GM19324 (cell line): ENCODE measurements around the gene SOX6.
"Not testable (repeated sequence)": the region's sequence is repeated elsewhere in the genome, so short reads cannot be mapped to it uniquely, and the experiment has no call there.

ENCODE experiments used
- ATAC-seq: cut with Tn5 transposase; IDR thresholded peaks from one replicate; pipeline ENCODE4 v1.9.1; 2021; ENCODE audit warnings: mild to moderate bottlenecking, moderate library complexity; ENCODE audit not compliant: unreplicated experiment, low FRiP score

Gene SOX6

DNA sequence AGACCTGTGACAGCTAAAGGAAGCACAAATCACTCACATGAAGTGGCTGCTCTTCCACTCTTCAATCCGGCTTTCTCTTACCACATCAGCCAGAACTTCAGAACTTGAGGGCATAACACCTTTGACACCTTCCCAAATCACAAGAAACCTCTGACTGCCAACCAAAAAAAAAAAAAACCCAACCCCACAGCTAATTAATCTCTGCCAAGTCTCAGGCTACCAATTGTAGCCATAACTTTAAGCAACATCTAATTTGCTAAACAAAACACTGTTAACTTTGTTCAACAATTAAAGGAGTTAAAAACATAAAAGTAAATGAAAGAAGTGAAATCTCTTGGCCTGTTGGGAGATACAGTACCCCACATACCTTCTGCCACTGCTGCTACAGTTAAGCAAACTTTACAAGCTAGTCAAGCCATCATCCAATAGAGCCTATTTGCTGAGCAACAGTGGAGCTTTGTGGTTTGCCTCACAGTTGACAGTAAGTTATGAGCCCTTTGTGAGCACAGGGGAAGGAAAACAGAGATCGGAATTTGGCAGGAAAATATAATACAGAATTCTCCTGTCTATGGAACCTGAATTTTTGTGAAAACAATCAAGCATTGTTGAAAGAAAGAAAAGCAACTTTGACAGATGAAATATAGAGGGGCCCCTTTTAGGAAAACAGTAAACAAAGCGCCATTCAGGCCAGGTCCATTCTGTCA lies at the start of gene SOX6:
TSS of gene SOX6 (minus strand) at position 490 of the 704 bp plus-strand sequence. CDS start 15,298 bp downstream, outside the sequence.
- ATAC-seq: no peak

DNA sequence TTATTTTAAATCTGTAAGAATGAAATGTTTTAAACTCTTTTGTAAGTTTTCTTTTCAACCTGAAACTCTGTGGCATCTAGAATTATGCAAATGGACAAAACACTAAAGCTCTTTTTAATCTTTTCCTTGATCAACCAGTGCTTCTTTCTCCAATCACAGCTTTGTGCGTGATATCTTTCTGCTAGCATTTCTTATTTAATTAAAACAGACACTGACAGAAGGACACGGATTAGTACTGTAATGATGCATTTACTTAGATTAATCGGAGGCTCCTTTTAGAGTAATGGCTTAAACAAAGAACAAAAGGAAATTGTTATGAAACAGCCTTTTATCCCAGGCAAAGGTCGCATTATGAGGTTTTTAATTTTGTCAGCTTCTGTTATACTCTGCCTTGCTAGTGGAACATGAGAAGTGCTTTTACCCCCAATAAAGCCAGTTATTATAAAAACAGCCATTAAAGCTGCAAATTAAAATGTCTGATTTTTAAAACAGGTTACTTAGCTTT lies 48.5 kb upstream of the SOX6 start:
- ATAC-seq: no peak

DNA sequence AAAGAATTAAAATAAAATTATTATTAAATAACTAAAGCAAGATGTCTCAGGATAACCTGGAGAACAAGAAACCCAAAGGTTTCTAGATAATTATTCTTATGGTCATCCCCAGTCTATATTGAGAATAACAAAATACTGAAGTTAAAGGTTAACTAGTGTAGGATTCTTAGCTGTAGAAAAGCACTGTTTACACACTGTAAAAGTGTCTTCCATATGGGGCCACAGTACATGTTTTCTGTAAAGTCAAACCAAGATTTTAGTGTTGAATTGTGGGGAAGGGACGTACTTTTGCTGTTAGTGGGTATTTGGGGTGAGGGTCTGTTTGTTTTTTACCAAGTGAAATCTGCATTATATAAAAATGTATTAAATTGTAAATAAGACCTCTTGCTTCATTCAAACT lies 47.5 kb upstream of the SOX6 start:
- no peak for ATAC-seq

DNA sequence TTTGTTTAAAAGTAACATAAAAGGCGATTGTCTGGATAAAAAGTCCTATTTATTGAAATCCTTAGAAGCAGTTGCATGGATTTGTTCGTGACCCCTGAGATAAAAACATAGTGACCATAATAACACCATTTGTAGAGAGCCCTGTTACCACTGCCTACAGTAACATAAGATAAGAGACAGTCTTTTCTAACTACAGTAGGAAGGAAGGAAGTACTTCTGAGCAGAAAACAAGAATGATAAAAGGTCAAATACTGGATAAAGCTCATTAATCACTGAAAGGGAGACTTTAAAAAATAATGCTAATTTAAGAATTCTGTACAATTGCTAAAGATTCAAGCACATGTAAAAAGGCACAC lies 47.1 kb upstream of the SOX6 start:
- ATAC-seq: no peak

DNA sequence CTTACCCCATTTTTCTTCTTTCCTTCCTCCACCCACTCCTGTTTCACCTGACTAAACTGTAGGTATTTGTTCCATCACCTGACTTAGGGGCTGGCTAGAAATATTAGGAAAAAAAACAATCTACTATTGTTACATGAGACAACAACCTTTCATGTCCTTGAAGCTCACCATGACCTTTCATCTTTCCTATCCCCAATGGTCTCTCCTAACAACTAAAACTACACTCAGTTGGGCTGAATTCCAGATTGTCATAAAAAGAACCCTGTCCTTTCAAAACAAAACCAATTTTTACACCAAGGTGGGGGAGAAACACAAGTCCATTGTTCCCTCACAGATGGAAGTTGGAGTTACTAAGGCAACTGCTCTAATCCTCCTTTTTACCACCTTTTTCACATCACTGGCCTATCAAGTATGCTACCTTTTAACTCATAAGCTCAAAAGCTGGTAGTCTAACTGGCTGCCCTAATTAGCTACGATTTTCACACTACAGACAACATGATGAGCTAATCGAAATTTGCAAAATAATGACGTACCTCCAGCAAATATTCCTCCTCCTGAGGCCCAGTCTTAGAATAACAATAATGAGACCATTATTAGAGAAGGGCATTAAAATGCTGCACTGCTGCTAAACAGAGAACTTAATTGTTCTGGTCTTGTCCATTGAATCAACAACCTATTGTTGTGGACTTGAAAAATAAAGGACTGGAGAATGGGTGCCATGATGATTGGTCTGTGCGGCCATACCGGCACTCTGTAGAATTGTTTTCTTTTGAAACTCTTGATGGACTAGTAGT lies 46.5 kb upstream of the SOX6 start:
- no peak for ATAC-seq

DNA sequence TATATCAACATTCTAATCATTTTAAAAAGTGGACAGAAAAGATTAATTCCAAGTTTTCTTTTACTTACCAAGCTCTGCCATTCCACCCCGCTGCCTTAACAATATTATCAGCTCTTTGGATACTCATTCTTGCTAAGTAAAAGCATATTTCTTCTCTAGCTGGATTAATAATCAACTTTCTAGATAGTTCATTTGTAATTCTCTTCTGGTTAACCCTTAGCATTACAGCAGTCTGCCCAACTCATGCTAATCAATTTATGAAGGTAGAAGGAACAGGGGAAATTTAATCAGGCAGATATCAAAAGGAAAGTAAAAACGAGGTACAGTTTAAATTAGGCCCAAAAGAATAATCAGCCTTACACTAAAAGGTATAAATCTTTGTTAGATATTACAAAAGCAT lies 41.0 kb upstream of the SOX6 start:
- no peak for ATAC-seq

DNA sequence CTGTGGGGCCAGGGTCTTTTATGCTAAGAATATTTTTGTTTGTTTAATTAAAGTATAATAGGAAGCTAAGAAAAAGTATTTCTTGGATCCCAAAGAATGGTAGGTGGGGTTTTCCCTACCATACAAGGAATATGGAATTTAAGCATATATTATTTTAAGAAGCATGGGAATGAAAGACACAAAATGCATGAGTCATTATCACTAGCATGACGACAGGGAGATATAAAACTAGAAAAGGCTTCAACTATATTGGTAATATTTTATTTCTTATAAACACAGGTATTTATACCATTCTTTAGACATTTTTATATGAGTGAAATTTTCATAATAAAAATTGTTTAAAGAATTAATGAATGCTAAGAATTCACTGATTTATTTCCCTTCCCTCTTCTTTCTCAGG lies 39.3 kb upstream of the SOX6 start:
- no peak for ATAC-seq

DNA sequence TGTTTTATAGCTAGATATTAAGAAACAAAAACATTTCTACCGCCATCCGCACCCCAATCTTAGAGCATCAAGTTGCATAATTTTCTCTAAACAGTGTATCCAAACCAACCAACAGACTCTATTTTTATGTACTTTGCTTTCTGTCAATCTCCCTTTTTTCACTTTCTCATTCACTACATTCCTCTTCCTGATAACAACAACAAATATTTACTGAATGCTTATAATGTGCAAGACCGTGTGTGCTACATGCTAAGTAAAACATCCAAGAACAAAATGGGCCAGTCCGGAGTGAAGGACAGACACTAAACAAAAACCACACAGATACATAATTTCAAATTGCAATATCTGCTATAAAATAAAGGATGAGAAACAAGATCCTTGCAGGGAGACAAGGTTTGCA lies 38.6 kb upstream of the SOX6 start:
- no peak for ATAC-seq

DNA sequence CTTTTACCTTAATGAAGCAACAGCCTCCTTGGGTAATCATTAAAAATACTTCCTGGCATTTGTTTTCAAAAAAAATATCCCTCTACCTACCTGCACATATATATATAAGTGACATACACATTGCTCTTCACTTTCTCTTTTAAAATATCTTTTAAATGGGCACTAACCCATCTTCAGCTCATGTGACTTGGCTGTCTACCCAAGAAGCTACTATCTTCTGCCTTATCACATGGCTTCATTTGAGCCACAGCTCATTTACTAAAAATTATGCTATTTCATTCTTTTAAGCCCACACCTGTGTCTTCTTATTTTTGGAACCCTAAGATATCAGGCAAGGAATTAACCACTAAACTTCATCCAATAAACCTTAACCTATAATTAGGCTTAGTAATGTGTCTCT lies 37.0 kb upstream of the SOX6 start:
- no peak for ATAC-seq

DNA sequence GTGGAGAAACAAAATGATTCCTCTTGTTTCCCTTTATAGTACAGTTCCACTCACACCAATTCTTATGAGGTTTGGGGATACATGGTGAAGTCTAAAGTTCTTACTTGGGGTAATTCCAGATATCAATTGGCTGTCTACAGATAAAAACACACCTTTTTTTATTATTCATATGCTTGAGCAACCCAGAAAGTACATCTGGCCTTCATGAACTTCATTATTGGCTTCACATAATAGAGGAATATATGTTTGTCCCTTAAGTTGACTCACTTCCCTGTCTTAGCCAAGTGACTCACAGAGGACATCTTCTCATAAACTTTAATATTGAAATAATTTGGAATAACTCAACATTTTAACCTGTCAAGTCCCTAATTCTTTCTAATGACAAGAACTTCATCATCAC lies 36.3 kb upstream of the SOX6 start:
- no peak for ATAC-seq

DNA sequence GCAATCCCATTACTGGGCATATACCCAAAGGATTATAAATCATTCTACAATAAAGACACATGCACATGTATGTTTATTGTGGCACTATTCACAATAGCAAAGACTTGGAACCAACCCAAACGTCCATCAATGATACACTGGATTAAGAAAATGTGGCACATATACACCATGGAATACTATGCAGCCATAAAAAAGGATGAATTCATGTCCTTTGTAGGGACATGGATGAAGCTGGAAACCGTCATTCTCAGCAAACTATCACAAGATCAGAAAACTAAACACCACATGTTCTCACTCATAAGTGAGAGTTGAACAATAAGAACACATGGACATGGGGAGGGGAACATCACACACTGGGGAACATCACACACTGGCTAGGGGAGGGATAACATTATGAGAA lies 34.5 kb upstream of the SOX6 start:
- ATAC-seq: not testable (repeated sequence)

DNA sequence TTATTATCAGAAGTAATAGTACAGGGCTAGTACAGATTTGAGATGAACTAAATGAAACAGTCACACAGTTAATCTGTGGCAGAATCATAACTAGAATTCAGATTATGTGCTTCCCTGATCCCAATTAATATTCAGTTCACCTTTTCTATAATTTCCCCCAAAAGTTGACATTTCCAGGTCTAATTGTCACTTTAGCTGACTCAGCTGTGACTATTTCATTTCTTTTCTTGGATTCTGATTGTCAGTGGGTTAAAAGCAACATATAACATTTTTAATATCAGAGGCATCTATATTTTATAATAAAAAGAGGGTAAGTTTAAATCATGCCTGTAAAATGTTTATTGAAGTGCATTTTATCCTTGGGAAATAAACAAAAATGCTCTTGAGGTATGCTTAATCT lies 28.8 kb upstream of the SOX6 start:
- ATAC-seq: no peak

DNA sequence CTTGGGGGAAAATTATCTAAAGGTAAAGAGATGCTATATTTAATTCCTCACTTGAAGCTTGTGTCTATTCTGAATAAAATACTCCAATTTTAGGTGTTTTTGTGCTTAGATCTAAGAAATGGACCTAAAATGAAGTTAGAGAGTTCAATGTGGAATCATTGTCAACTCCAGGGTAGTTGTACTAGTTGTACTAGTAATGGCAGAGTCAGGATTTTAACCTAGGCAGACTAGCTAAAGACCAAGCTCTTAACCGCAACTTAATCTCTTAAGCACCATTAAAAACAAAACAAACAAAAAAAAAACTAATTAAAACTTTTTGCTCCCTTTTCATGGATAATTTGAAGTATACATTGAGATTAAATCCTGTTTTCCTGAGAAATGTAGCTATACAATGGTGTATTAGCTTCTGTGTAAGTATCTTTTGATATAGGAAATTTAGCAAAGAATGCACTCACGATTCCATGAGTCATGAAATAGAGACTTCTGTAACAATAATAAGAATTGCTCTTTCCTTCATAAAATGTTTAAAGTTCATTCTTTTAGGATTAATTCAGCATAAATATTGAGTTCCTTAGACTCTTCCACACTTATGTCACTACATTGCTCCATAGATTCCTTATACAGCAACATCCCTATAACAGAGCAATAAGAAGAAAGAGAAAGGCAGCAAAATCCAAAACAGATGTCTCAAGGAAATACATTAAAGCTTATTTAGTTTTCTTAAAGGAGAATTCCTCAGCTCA lies 26.5 kb upstream of the SOX6 start:
- no peak for ATAC-seq

DNA sequence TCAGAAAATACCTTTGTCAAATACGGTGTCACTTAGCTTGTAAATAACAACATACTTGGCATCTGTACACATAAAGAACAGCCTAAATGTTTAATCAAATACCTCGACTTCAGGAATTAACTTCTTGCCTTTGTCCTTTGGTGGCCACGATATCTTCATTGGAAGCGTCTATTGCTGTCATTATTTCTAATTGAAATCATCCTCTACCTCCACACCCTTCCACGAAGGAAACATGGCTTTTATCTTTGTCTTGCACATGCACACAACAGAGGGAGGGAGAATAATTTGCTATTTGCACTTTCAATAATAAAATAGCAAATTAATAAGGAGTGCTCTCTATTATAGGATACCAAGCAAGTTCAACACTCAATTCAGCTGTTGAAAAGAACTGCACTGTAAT lies 25.8 kb upstream of the SOX6 start:
- no peak for ATAC-seq

DNA sequence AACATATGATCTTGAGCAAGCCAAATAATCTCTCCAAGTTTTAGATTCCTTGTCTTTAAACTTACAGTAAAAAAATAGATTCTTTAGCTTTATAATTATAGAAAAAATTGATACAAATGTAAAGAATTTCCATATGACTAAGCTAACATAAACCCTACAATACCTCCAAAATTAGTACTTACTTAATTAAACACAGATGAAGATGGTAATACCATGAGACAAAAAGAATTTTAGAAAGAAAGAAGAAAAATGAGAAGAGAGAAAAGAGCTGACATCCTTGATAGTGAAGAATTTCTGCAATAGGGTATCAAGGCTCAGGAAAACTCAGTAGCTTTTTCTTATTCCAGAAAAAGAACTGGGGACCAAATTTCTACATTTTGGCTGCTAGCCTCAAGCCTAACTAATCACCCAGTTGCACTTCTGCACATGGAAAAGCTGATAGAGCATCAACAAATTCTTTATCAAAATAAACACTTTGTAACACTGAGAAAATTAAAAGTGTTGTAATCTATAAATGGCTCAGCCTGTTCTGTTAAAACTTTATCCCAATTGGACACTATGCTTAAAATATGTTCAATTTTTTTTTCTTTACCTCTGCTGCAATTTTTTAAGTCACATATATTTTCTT lies 24.7 kb upstream of the SOX6 start:
- no peak for ATAC-seq

DNA sequence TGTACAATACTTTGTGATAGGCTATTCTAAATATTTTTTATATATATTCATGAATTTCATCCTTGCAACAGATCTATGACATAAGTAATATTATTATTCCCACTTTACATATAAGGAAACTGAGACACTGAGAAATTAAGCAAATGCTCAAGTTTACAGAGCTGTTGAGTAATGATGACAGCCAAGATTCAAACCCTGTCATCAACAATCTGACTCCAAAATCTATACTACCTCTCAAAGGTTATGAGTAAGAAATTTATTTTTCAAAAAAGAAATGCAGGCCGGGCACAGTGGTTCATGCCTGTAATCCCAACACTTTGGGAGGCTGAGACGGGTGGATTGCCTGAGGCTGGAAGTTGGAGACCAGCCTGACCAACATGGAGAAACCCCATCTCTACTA lies 22.6 kb upstream of the SOX6 start:
- no peak for ATAC-seq

DNA sequence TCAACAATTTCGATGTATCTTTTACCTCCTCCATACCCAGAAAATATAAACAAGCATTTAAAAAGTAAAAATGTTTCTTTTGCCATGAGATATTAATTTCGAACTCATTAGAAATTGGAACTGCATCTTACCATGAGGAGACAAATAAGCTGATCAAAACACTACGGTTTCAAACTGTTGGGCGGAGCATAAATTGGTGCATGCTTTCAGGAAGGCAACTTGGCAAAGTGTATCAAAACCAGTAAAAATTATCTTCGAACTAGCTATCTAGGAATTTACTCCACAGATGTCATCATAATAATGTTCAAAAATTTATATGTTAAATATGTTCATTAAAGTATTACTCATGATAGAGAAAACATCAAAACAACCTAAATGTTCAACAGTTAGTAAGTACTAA lies 21.4 kb upstream of the SOX6 start:
- ATAC-seq: no peak

DNA sequence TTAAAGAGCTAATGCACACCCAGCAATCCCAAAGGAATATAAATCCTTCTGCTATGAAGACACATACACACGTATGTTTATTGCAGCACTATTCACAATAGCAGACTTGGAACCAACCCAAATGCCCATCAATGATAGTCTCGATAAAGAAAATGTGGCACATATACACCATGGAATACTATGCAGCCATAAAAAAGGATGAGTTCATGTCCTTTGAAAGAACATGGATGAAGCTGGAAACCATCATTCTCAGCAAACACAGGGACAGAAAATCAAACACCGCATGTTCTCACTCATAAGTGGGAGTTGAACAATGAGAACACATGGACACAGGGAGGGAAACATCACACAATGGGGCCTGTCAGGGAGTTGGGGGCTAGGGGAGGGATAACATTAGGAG lies 19.3 kb upstream of the SOX6 start:
- ATAC-seq: not testable (repeated sequence)

DNA sequence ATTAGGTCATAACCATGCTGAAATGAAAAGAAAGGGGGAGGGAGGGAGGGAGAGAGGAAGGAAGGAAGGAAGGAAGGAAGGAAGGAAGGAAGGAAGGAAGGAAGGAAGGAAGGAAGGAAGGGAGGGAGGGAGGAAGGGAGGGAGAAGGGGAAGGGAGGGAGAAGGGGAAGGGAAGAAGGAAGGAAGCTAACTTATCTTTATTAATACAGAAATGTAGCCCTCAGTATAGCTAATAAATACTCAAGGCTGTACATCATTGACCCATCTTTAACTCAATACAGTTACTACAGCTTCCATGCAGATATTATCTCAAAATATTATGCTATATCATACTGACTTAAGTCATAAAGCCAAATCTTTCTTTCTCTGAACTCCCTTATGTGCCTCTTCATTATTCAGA lies 17.4 kb upstream of the SOX6 start:
- no peak for ATAC-seq

DNA sequence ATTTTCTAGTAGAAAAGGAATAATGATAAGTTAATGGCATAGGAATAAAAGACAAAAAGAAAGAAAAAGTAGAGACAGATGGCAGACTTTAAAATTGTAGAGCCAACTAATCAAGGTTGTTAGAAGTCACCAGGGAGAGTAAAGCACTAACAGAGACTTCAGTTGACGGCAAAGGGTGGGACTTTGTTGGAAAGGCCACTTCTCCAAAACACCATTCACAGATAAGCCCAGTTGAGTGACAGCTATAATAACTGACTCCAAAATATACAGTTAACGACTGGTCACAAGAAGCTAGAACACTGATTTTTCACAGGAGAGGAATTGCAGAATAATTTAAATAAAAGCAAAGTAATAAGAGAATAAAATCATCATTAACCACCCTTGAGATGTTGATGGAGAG lies 16.0 kb upstream of the SOX6 start:
- no peak for ATAC-seq

DNA sequence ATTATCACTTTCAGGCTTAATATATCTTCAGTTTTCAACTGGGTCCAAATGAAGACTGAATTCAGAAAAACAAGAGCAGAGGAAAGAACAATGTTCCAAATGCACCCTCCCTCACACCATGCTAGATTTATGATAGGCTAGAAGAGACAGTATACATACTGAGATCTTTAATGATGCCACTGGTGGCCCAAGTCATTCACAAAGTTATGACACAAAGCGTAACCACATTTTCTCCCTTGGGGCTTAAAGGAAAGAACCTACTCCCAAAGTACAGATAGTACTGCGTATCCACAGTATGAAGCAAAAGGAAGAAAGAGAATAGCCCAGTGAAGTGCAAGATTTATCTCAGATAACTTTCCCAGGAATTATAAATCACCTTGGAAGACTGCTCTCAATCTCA lies 10.9 kb upstream of the SOX6 start:
- no peak for ATAC-seq
